HG02678 (cell line): ENCODE results near the gene WDR19.

Source experiments
- ATAC-seq: cut with Tn5 transposase; IDR thresholded peaks from one replicate; pipeline ENCODE4 v1.9.1; 2021; ENCODE audit warnings: mild to moderate bottlenecking, moderate library complexity; ENCODE audit not compliant: unreplicated experiment

The WDR19 gene

GRCh38 chr4:39295784-39296183 lies 113.5 kb downstream of the WDR19 start:
- no peak for ATAC-seq

DNA sequence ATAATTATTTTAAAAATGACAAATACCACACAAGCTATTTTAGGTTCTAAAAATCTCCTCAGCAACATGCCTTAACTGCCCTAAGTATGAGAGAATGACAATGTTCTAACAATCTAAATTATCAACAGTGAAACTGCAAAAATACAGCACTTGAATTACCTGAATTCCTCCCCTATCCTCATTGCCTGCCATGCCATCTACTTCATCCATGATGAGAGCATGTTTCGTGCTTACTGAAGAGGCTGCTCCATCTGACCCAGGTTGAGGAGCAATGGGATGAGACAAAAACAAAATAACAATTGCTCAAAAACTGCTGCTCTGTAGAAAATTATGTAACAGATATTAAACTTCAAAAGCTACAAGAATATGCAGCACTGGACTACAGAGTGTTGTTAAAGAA lies 120.6 kb downstream of the WDR19 start:
- no peak for ATAC-seq

- ATAC-seq, result no peak
Observed at GRCh38 chr4:39303871-39304270, 121.5 kb downstream of the WDR19 start.

DNA sequence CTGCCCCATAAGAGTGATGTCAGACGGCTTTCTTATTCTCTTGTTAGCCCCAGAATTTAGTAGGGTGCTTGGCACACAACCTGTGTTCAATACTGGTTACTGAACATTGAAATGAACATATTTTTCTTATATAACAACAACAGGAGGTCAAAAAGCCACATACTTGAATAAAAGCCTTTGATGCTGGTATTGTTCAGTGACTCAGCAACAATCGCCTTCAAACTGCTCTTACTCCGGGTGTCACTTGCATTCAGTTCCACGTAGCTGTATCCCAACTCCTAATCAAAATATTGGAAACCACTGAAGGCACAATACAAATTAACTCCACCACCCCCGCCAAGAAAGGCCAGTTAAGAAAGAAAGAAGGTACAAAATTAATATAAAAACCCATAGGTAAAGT lies 122.3 kb downstream of the WDR19 start:
- no peak for ATAC-seq

- ATAC-seq, result no peak
Observed at GRCh38 chr4:39305912-39306677, 123.8 kb downstream of the WDR19 start.

- no peak for ATAC-seq
Observed at GRCh38 chr4:39308611-39309010, 126.3 kb downstream of the WDR19 start.

- no peak for ATAC-seq
Observed at GRCh38 chr4:39312816-39313215, 130.5 kb downstream of the WDR19 start.

DNA sequence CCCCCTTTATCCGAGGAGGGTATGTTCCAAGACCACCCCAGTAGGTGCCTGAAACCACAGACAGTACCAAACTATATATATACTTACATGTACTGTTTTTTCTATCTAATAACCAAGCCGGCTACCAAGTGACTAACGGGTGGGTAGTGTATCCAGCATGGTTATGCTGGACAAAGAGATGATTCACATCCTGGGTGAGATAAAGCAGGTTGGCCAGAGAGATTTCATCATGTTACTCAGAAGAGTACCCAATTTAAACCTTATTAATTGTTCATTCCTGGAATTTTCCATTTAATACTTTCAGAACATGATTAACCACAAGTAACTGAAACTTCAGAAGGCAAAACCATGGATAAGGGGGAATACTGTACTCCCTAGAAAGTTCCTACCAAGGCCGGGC lies 137.3 kb downstream of the WDR19 start:
- ATAC-seq, result no peak

DNA sequence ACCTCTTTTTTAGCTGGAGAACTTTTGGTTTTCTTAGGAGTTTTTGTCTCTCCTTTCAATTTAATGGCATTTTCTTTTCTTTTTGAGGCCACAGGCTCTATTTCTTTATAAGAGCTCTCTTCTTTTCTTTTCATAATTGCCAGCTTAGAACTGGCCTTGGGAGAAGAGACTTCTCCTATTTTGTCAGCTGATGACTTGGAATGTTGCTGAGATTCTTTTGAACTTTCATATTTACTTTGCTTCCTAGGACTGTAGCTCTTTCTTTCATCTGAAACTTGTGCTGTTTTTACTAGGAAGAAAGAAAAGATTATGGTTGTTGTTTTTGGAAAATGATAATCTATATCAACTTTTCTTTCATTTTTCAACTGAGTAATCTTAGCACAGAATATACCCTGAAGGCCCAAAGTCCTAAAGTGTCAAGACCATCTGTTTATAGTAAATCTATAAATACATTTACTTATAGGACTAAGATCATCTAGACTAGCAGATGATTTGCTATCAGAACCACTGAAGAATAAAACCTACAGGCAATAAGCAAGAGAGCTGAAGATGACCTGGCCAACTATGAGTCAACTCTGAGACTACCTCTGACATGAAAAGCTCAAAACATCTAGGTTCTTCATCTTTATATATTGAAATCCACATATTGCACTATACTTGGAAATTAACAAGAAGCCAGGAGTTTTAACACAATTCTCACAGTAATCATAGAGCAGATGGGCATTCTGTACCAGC lies 138.2 kb downstream of the WDR19 start:
- no peak for ATAC-seq

GRCh38 chr4:39323821-39324220 lies 141.5 kb downstream of the WDR19 start:
- no peak for ATAC-seq

- ATAC-seq, result no peak
Observed at GRCh38 chr4:39324446-39324845, 142.1 kb downstream of the WDR19 start.

DNA sequence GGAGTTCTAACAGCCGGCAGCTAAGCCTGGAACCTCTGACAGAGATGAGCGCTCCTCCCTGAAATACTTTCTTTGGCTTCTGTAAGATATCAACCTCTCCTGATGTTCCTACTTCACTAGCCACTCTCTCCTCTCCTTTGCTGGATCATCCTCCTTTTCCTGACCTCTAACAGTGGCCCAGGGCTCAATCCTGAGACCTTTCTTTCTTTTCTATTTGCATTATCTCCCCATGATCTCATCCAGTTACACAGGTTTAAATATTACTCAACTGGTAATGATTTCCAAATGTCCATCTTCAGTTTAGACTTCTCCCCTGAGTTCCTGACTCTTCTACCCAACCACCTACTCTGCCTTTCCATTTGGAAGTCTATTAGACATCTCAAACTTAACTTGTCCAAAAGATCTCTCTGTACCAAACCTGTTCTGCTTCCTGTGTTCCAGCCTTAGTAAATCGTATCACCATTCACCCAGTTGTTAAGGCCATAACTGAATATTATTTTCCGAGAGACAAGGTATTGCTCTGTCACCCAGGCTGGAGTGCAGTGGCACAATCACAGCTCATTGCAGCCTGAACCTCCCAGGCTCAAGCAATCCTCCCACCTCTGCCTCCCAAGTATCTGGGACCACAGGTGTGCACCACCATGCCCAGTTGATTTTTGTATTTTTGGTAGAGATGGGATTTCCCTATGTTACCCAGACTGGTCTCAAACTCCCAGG lies 142.7 kb downstream of the WDR19 start:
- no peak for ATAC-seq

DNA sequence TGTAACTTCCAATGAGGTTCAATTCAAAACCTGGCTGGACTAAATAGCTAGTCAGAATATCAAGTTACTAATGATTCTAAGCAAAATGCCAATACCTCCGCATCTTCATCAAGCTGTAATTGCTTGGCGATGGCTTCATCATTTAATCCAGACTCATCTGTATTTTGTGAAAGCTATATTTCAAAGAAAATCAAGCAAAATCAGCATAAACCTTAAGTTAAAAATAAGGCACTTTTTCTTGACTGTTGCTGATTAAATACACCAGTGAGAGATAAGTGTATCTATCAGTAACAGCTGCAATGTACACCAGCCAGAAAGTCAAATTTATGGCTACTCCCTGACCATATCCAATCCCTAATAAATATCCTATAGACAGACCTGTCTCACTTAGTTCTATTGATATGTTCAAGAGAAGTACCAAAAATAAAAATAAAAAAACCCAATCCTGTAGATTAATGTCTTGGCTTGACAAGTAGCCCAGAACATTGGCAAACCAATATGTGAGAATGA lies 144.2 kb downstream of the WDR19 start:
- ATAC-seq, result no peak

DNA sequence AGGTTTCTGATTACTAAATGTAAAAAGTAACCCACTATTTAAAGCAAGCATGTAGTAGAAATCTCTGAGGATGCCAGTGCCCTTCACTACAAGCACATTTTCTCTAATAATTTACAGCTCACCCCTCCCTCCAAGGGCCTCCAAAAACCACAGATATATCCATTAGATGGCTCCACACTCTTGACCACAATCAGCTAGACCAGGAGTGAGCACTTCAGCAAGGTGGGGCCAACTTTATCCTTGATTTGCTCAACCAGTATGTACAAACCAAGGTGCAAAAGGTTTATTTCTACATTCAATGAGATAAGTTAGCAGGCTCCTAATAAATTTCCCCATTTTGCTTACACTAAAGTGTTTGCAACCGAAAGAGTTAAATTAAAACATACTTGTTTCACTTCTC lies 148.0 kb downstream of the WDR19 start:
- ATAC-seq, result no peak

- ATAC-seq, result no peak
Observed at GRCh38 chr4:39331191-39331590, 148.9 kb downstream of the WDR19 start.
